CD14-positive monocyte (primary cell): ENCODE measurements around the gene AAMP. TPM values are rescaled to one million over a fixed set of nuclear protein-coding genes. Genes with fewer than 3 reads are reported as not detected.

ENCODE experiments used
- DNase-seq, 3 donors: peaks; one replicate each; pipeline ENCODE4 v3.0.0-alpha.2; 2011 to 2022
- H2AFZ ChIP-seq: 2 replicates; pipeline ENCODE4 v1.6.0; 2012; ENCODE audit warnings: mild to moderate bottlenecking, low read depth, low read length, inconsistent platforms; ENCODE audit not compliant: insufficient read depth, poor library complexity, severe bottlenecking
- H3K27ac ChIP-seq, 2 donors: 1 replicate in 1 of 2; 2 replicates in 1 of 2; pipeline ENCODE4 v1.5.1; 2012 to 2013; ENCODE audit warnings: low read length in 2 of 2, control low read depth in 1 of 2, inconsistent platforms in 1 of 2, low read depth in 1 of 2, mild to moderate bottlenecking in 1 of 2
- H3K27me3 ChIP-seq, 2 donors: one replicate each; pipeline versions ENCODE4 v1.6.0 to v1.6.1; 2011 to 2013; ENCODE audit warnings: low read length in 2 of 2; ENCODE audit not compliant: control insufficient read depth in 2 of 2, insufficient read depth in 2 of 2
- H3K36me3 ChIP-seq, 2 donors: replicated peaks in 1 of 2; 1 replicate in 1 of 2; 2 replicates in 1 of 2; pipeline versions ENCODE4 v1.5.1 to v1.6.1; 2012 to 2013; ENCODE audit warnings: low read length in 2 of 2, control low read depth in 1 of 2, inconsistent platforms in 1 of 2, mild to moderate bottlenecking in 1 of 2; ENCODE audit not compliant: insufficient read depth in 2 of 2, control insufficient read depth in 1 of 2
- H3K4me1 ChIP-seq, 2 donors: 1 replicate in 1 of 2; 2 replicates in 1 of 2; pipeline versions ENCODE4 v1.5.1 to v1.6.1; 2012 to 2013; ENCODE audit warnings: low read length in 2 of 2, control low read depth in 1 of 2, inconsistent platforms in 1 of 2, mild to moderate bottlenecking in 1 of 2, moderate library complexity in 1 of 2; ENCODE audit not compliant: insufficient read depth in 2 of 2, control insufficient read depth in 1 of 2
- H3K4me2 ChIP-seq: replicated peaks from 2 replicates; pipeline ENCODE3; 2012; ENCODE audit warnings: low read length, moderate library complexity, mild to moderate bottlenecking; ENCODE audit not compliant: poor library complexity, severe bottlenecking; ENCODE audit errors: extremely low read depth
- H3K4me3 ChIP-seq, 3 experiments: fragments of 200-600 bp in 1 of 3; sonication (generic) in 1 of 3; replicated peaks in 1 of 3; 1 replicate in 2 of 3; 2 replicates in 1 of 3; pipeline ENCODE4 v1.5.1; 2011 to 2013; ENCODE audit warnings: low read length in 3 of 3, mild to moderate bottlenecking in 3 of 3, control low read depth in 2 of 3, low read depth in 2 of 3, inconsistent platforms in 1 of 3, moderate library complexity in 1 of 3
- H3K79me2 ChIP-seq: 2 replicates; pipeline ENCODE4 v1.6.0; 2012; ENCODE audit warnings: mild to moderate bottlenecking, control low read depth, inconsistent platforms, low read length, moderate library complexity; ENCODE audit not compliant: insufficient read depth
- H3K9ac ChIP-seq: 2 replicates; pipeline ENCODE4 v1.6.0; 2017; ENCODE audit warnings: low read length, mild to moderate bottlenecking; ENCODE audit not compliant: insufficient read depth, poor library complexity, severe bottlenecking
- H3K9me3 ChIP-seq, 2 donors: replicated peaks in 1 of 2; 1 replicate in 1 of 2; 2 replicates in 1 of 2; pipeline versions ENCODE4 v1.5.1 to v1.6.1; 2012 to 2013; ENCODE audit warnings: low read length in 2 of 2, control low read depth in 1 of 2; ENCODE audit not compliant: control insufficient read depth in 1 of 2, insufficient read depth in 1 of 2
- H4K20me1 ChIP-seq: 2 replicates; pipeline ENCODE4 v1.6.0; 2012; ENCODE audit warnings: mild to moderate bottlenecking, low read length, control low read depth, moderate library complexity; ENCODE audit not compliant: insufficient read depth
- H3K27ac Mint-ChIP-seq, 7 donors: one replicate each; pipeline ENCODE4 v1.8.0; 2020; ENCODE audit warnings: mild to moderate bottlenecking in 7 of 7, mixed read lengths in 7 of 7, moderate library complexity in 6 of 7, inconsistent platforms in 2 of 7
- H3K27me3 Mint-ChIP-seq, 3 donors: one replicate each; pipeline ENCODE4 v1.8.0; 2021 to 2022; ENCODE audit warnings: low read depth in 3 of 3, mild to moderate bottlenecking in 3 of 3, mixed read lengths in 3 of 3, moderate library complexity in 3 of 3, inconsistent platforms in 1 of 3
- H3K36me3 Mint-ChIP-seq, 2 donors: one replicate each; pipeline ENCODE4 v1.8.0; 2020; ENCODE audit warnings: mixed read lengths in 2 of 2, inconsistent platforms in 1 of 2, mild to moderate bottlenecking in 1 of 2
- H3K4me1 Mint-ChIP-seq: one replicate; pipeline ENCODE4 v1.8.0; 2020; ENCODE audit warnings: mild to moderate bottlenecking, mixed read lengths
- H3K4me3 Mint-ChIP-seq, 2 donors: one replicate each; pipeline ENCODE4 v1.8.0; 2020; ENCODE audit warnings: mild to moderate bottlenecking in 2 of 2, mixed read lengths in 2 of 2, moderate library complexity in 1 of 2
- H3K9me3 Mint-ChIP-seq, 7 donors: one replicate each; pipeline ENCODE4 v1.8.0; 2020 to 2022; ENCODE audit warnings: mixed read lengths in 7 of 7, mild to moderate bottlenecking in 6 of 7, moderate library complexity in 6 of 7, inconsistent platforms in 2 of 7
- WGBS: methylation state at CpG from one replicate; pipeline ENCODE4 v1.1.5; 2013; ENCODE audit warnings: missing lambda C conversion rate; ENCODE audit not compliant: insufficient coverage; 5-methylcytosine and 5-hydroxymethylcytosine counted together
- intact Hi-C, 2 donors: fragments of 100-400 bp; cut with micrococcal nuclease; formaldehyde crosslinking; loops; one replicate each; pipeline versions ENCODE4 v1.15.0 to v1.15.1; 2023
- polyA plus RNA-seq, 3 donors: library from polyadenylated mRNA; depleted of rRNA in 1 of 3; unstranded in 2 of 3; stranded (reverse) in 1 of 3; fragments of 300-500 nt in 2 of 3; fragments of >200 nt in 1 of 3; fragmentation: Illumina TruSeq in 2 of 3; gene quantifications; 1 replicate in 2 of 3; 2 replicates in 1 of 3; pipeline ENCODE4 v1.2.3, GENCODE V29; 2012 to 2021
- TF ChIP-seq, protein P1 (sequence below): fragments of 200-600 bp; IDR thresholded peaks from one replicate; pipeline ENCODE4 v1.8.0; 2022; ENCODE audit warnings: antibody characterized with exemption, mild to moderate bottlenecking

AAMP gene
- polyA plus RNA-seq, 3 donors, result 90.8 to 108 (median 98.7) TPM

DNA sequence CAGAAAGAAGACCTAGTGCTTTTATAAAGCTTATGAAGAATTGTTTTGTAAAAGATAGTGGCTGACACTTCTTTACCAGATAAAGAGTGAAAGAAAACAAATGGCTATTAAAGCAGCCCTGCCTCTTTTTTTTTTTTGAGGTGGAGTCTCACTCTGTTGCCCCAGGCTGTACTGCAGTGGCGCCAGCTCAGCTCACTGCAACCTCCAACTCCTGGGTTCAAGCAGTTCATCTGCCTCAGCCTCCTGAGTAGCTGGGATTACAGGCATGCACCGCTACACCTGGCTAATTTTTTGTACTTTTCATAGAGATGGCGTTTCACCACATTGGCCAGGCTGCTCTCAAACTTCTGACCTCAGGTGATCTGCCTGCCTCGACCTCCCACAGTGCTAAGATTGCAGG is 40.1 kb downstream of the AAMP start:
- peak overlapping the region; percentile 72 for H3K4me2 ChIP-seq
- H3K27ac ChIP-seq, result peak overlapping the region; percentile 68 to 76
- H2AFZ ChIP-seq, result no peak overlapping the region
- Mint-ChIP-seq H3K4me1 (peaks cover 56% of the 10 kb centered on the region), H3K27me3 (no peaks in the 10 kb centered on the region), H3K4me3 (no peak overlapping the region), H3K27ac (peak overlapping the region; percentile 73 to 88 (median 84)), H3K9me3 (peaks cover 0 to 2% (median 0%) of the 10 kb centered on the region in 7 donors), H3K36me3 (peaks cover 76 to 89% of the 10 kb centered on the region in 2 donors)
- H3K9me3 ChIP-seq, result no peaks in the 10 kb centered on the region
- TF ChIP-seq, protein P1, sequence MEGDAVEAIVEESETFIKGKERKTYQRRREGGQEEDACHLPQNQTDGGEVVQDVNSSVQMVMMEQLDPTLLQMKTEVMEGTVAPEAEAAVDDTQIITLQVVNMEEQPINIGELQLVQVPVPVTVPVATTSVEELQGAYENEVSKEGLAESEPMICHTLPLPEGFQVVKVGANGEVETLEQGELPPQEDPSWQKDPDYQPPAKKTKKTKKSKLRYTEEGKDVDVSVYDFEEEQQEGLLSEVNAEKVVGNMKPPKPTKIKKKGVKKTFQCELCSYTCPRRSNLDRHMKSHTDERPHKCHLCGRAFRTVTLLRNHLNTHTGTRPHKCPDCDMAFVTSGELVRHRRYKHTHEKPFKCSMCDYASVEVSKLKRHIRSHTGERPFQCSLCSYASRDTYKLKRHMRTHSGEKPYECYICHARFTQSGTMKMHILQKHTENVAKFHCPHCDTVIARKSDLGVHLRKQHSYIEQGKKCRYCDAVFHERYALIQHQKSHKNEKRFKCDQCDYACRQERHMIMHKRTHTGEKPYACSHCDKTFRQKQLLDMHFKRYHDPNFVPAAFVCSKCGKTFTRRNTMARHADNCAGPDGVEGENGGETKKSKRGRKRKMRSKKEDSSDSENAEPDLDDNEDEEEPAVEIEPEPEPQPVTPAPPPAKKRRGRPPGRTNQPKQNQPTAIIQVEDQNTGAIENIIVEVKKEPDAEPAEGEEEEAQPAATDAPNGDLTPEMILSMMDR, result no peak
- H3K9ac ChIP-seq, result peak overlapping the region; percentile 8
- H3K27me3 ChIP-seq, result no peaks in the 10 kb centered on the region
- H3K79me2 ChIP-seq, result peaks cover 87% of the 10 kb centered on the region
- WGBS, result 46% methylated on average over 2 of the region's 4 CpGs
- peaks cover 79 to 94% of the 10 kb centered on the region in 2 donors for H3K36me3 ChIP-seq
- intact Hi-C loops, result loop anchor here in 1 of 2 donors (5.0 kb wide), 1 partner anchor 43 kb away; no protein-coding TSS in a partner anchor
- H4K20me1 ChIP-seq, result peaks cover 100% of the 10 kb centered on the region
- DNase-seq, result no peak
- peaks cover 52 to 61% of the 10 kb centered on the region in 2 donors for H3K4me1 ChIP-seq
- peak overlapping the region in 2 of 3 experiments; percentile 4 to 64 for H3K4me3 ChIP-seq

DNA sequence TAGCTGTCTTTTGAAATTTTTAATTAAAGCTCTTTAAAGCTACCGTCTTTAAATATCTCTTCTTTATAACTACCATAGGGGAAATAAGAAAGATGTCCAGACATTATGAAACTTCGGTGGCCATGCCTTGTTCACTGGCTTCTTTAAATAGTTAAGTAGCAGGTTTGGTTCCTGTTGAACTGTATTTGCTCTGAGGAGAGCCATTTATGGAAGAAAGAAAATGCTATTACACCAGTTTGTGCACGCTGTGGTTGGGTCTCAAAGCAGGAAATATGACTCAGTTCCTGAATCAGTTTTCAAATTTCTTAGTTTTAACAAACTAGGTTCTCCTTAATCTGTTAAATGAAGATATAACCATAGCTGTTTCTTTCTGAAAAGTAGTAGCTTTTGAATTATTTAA is 40.7 kb downstream of the AAMP start:
- Histone ChIP-seq H3K36me3 (peaks cover 79 to 94% of the 10 kb centered on the region in 2 donors), H4K20me1 (peaks cover 100% of the 10 kb centered on the region), H3K4me2 (peak overlapping the region; percentile 72), H2AFZ (no peak overlapping the region), H3K4me3 (peak overlapping the region in 1 of 3 experiments; percentile 64), H3K79me2 (peaks cover 87% of the 10 kb centered on the region), H3K4me1 (peaks cover 55 to 67% of the 10 kb centered on the region in 2 donors), H3K27me3 (no peaks in the 10 kb centered on the region), H3K27ac (peak overlapping the region in 1 of 2 donors; percentile 68), H3K9me3 (no peaks in the 10 kb centered on the region), H3K9ac (no peak overlapping the region)
- WGBS, result no CpG with 5 or more reads among the region's 3 CpGs
- intact Hi-C loops, result no loop called here
- no peaks in the 10 kb centered on the region for H3K27me3 Mint-ChIP-seq
- H3K27ac Mint-ChIP-seq, result peak overlapping the region in 6 of 7 donors; percentile 79 to 88 (median 86)
- peaks cover 0 to 2% (median 0%) of the 10 kb centered on the region in 7 donors for H3K9me3 Mint-ChIP-seq
- peaks cover 62% of the 10 kb centered on the region for H3K4me1 Mint-ChIP-seq
- H3K4me3 Mint-ChIP-seq, result no peak overlapping the region
- DNase-seq, result peak; percentile 74 to 93 (median 84)
- TF ChIP-seq, protein P1, result no peak
- H3K36me3 Mint-ChIP-seq, result peaks cover 76 to 89% of the 10 kb centered on the region in 2 donors
